OCI-LY1 (cell line): ENCODE results near the gene MOAP1.
"Not testable (repeated sequence)": the region's sequence is repeated elsewhere in the genome, so short reads cannot be mapped to it uniquely, and the experiment has no call there.

Source experiments
- CTCF ChIP-seq: fragments of 200-600 bp; sonication (generic), shearing (Covaris generic); IDR thresholded peaks from 2 replicates; pipeline ENCODE4 v1.5.1; 2017; ENCODE audit warnings: mild to moderate bottlenecking, antibody characterized with exemption, low read length, moderate library complexity, mixed read lengths
- EZH2 ChIP-seq: fragments of 200-600 bp; sonication (generic), shearing (Covaris generic); IDR thresholded peaks from 2 replicates; pipeline ENCODE4 v1.8.0; 2017; ENCODE audit warnings: borderline replicate concordance, mixed run types, mild to moderate bottlenecking, antibody characterized with exemption, low read length, moderate library complexity, mixed read lengths

GRCh38 chr14:93165271-93166265, 19.1 kb downstream of the MOAP1 start:
- TF ChIP-seq CTCF, EZH2: not testable (repeated sequence)
